Endodermal cell (in vitro differentiated cells): ENCODE data around the gene KMT2C. TPM values are rescaled to one million over a fixed set of nuclear protein-coding genes. Genes with fewer than 3 reads are reported as not detected.

Experiments used
- DNase-seq: peaks from one replicate; pipeline ENCODE4 v3.0.0-alpha.2; 2017
- H3K27ac ChIP-seq: 2 replicates; pipeline ENCODE4 v1.5.1; 2013; ENCODE audit warnings: mild to moderate bottlenecking, low read depth, low read length, moderate library complexity
- H3K27me3 ChIP-seq: 2 replicates; pipeline ENCODE4 v1.6.1; 2013; ENCODE audit warnings: mild to moderate bottlenecking, low read length, moderate library complexity; ENCODE audit not compliant: insufficient read depth, control insufficient read depth, poor library complexity, severe bottlenecking
- H3K36me3 ChIP-seq: 2 replicates; pipeline ENCODE4 v1.7.0; 2013; ENCODE audit warnings: mild to moderate bottlenecking, low read length, moderate library complexity; ENCODE audit not compliant: control insufficient read depth, insufficient read depth
- H3K4me1 ChIP-seq: one replicate; pipeline ENCODE4 v1.7.0; 2013; ENCODE audit warnings: low read length; ENCODE audit not compliant: control insufficient read depth, insufficient read depth
- H3K4me3 ChIP-seq: 2 replicates; pipeline ENCODE4 v1.5.1; 2013; ENCODE audit warnings: mild to moderate bottlenecking, low read length, moderate library complexity
- H3K9ac ChIP-seq: 2 replicates; pipeline ENCODE4 v1.6.1; 2013; ENCODE audit warnings: mild to moderate bottlenecking, low read length, moderate library complexity; ENCODE audit not compliant: poor library complexity, severe bottlenecking; ENCODE audit errors: extremely low read depth
- H3K9me3 ChIP-seq: 2 replicates; pipeline ENCODE4 v1.6.1; 2013; ENCODE audit warnings: mild to moderate bottlenecking, low read length, moderate library complexity; ENCODE audit not compliant: control insufficient read depth
- H3K27ac Mint-ChIP-seq: 2 replicates; pipeline ENCODE4 v1.8.0; 2020; ENCODE audit warnings: mixed read lengths
- H3K27me3 Mint-ChIP-seq: 2 replicates; pipeline ENCODE4 v1.8.0; 2021; ENCODE audit warnings: mild to moderate bottlenecking, mixed read lengths; ENCODE audit not compliant: insufficient read depth
- H3K36me3 Mint-ChIP-seq: 2 replicates; pipeline ENCODE4 v1.8.0; 2020; ENCODE audit warnings: low read depth, mixed read lengths
- H3K4me1 Mint-ChIP-seq: 2 replicates; pipeline ENCODE4 v1.8.0; 2020; ENCODE audit warnings: mixed read lengths
- H3K4me3 Mint-ChIP-seq: 2 replicates; pipeline ENCODE4 v1.8.0; 2020; ENCODE audit warnings: mild to moderate bottlenecking, moderate library complexity, mixed read lengths
- H3K9me3 Mint-ChIP-seq: 2 replicates; pipeline ENCODE4 v1.8.0; 2020; ENCODE audit warnings: mild to moderate bottlenecking, mixed read lengths
- CTCF ChIP-seq: fragments of 200-600 bp; sonication (generic); conservative IDR thresholded peaks from 2 replicates; pipeline ENCODE4 v1.5.0; 2021; ENCODE audit warnings: antibody characterized with exemption, mild to moderate bottlenecking
- WGBS, 2 experiments: methylation state at CpG; one replicate each; pipeline versions ENCODE4 v1.1.5 to v1.1.7; 2013; ENCODE audit warnings: missing lambda C conversion rate in 2 of 2, mixed read lengths in 1 of 2; ENCODE audit not compliant: insufficient coverage in 1 of 2, insufficient read length in 1 of 2; 5-methylcytosine and 5-hydroxymethylcytosine counted together
- total RNA-seq, 2 donors: library from RNA; stranded (reverse); fragmentation: NEBNext Ultra II Directional in 1 of 2; extraction: Animal tissue kit (Norgen Biotek cat#: 25700) in 1 of 2; gene quantifications; 2 replicates in 1 of 2; 3 replicates in 1 of 2; pipeline ENCODE4 v1.2.1, GENCODE V29; 2021

The KMT2C gene
- total RNA-seq, 2 donors from 2014 or later, result 54.3 to 60.6 TPM

GRCh38 chr7:152185558-152185957 is 250.2 kb downstream of the KMT2C start:
- Mint-ChIP-seq H3K36me3 (peaks cover 63% of the 10 kb centered on the region), H3K4me3 (no peak overlapping the region), H3K27ac (no peak overlapping the region), H3K9me3 (no peaks in the 10 kb centered on the region), H3K4me1 (no peaks in the 10 kb centered on the region), H3K27me3 (no peaks in the 10 kb centered on the region)
- DNase-seq, result no peak
- TF ChIP-seq CTCF, result no peak
- H3K27ac ChIP-seq, result peak overlapping the region; percentile 26
- H3K4me1 ChIP-seq, result no peaks in the 10 kb centered on the region
- H3K36me3 ChIP-seq, result peaks cover 70% of the 10 kb centered on the region
- H3K4me3 ChIP-seq, result no peak overlapping the region
- no peaks in the 10 kb centered on the region for H3K9me3 ChIP-seq
- H3K9ac ChIP-seq, result no peak overlapping the region
- 90 to 93% methylated on average over 4 of the region's 4 CpGs for WGBS, 2 experiments
- no peaks in the 10 kb centered on the region for H3K27me3 ChIP-seq

GRCh38 chr7:152180587-152180986 is 255.2 kb downstream of the KMT2C start:
- H3K4me3 ChIP-seq, result no peak overlapping the region
- H3K27ac ChIP-seq, result no peak overlapping the region
- no peak for DNase-seq
- TF ChIP-seq CTCF, result no peak
- H3K36me3 ChIP-seq, result peaks cover 86% of the 10 kb centered on the region
- no peaks in the 10 kb centered on the region for H3K27me3 Mint-ChIP-seq
- no peaks in the 10 kb centered on the region for H3K9me3 ChIP-seq
- H3K4me1 ChIP-seq, result no peaks in the 10 kb centered on the region
- no peaks in the 10 kb centered on the region for H3K9me3 Mint-ChIP-seq
- 75 to 98% methylated on average over 1 of the region's 1 CpG for WGBS, 2 experiments
- H3K27me3 ChIP-seq, result no peaks in the 10 kb centered on the region
- H3K9ac ChIP-seq, result no peak overlapping the region
- peaks cover 79% of the 10 kb centered on the region for H3K36me3 Mint-ChIP-seq
- H3K4me1 Mint-ChIP-seq, result no peaks in the 10 kb centered on the region
- no peak overlapping the region for H3K27ac Mint-ChIP-seq
- H3K4me3 Mint-ChIP-seq, result no peak overlapping the region

- no peak for DNase-seq
- WGBS, 2 experiments, result 94 to 100% methylated on average over 3 to 5 of the region's 5 CpGs
- H3K27ac Mint-ChIP-seq, result no peak overlapping the region
- Histone ChIP-seq H3K36me3 (peaks cover 80% of the 10 kb centered on the region), H3K4me3 (no peak overlapping the region), H3K27me3 (no peaks in the 10 kb centered on the region), H3K4me1 (no peaks in the 10 kb centered on the region), H3K9ac (no peak overlapping the region), H3K9me3 (no peaks in the 10 kb centered on the region), H3K27ac (no peak overlapping the region)
- no peaks in the 10 kb centered on the region for H3K4me1 Mint-ChIP-seq
- peaks cover 81% of the 10 kb centered on the region for H3K36me3 Mint-ChIP-seq
- H3K27me3 Mint-ChIP-seq, result no peaks in the 10 kb centered on the region
- no peak for TF ChIP-seq CTCF
- H3K4me3 Mint-ChIP-seq, result no peak overlapping the region
- no peaks in the 10 kb centered on the region for H3K9me3 Mint-ChIP-seq
Observed at GRCh38 chr7:152180048-152180447, 255.8 kb downstream of the KMT2C start.
